ENCODE measurements around the gene COL6A5.

The COL6A5 gene

DNA sequence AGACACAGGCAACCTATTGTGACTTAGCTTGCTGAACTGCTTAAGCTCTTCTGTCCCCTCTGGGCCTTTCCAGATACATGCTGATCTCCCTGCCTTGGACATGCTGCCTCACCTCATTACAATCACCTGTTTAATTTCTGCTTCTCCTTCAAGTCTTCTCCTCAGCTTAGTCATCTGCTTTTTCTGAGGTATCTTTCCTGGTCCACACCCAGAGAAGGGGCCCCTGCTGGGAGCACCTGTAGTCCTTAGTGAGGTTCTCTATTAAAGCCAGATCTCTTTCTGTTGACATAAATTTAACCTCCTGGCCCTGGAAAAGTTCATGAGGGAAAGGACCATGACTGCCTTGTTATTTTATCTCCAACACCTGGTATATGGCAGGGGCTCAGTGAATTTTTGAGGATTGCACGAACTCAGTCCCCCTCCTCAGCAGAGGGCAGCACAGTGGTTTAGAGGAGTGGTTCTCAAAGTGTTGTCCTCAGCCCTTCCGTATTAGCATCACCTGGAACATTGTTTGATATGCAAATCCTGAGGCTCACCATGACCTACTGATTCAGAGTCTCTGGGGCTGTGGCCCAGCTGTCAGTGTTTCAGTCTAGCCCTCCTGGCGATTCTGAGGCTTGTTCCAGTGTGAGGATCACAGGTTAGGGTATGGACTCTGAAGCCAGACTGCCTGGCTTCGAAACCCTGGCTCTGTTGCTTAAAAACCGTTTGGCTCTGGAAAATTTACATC is 184.2 kb downstream of the COL6A5 start:
- H3K27ac ChIP-seq = no peak overlapping the region
- ChIA-PET CTCF (no interaction called here), POLR2A (ENCODE audit: low non-redundant PET) (no interaction called here)
- no peak for DNase-seq (ENCODE audit: low spot score)
- TF ChIP-seq, protein P1, sequence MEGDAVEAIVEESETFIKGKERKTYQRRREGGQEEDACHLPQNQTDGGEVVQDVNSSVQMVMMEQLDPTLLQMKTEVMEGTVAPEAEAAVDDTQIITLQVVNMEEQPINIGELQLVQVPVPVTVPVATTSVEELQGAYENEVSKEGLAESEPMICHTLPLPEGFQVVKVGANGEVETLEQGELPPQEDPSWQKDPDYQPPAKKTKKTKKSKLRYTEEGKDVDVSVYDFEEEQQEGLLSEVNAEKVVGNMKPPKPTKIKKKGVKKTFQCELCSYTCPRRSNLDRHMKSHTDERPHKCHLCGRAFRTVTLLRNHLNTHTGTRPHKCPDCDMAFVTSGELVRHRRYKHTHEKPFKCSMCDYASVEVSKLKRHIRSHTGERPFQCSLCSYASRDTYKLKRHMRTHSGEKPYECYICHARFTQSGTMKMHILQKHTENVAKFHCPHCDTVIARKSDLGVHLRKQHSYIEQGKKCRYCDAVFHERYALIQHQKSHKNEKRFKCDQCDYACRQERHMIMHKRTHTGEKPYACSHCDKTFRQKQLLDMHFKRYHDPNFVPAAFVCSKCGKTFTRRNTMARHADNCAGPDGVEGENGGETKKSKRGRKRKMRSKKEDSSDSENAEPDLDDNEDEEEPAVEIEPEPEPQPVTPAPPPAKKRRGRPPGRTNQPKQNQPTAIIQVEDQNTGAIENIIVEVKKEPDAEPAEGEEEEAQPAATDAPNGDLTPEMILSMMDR (conservative IDR thresholded peaks at IDR 0.05; ENCODE audit: low read depth) = no peak

DNA sequence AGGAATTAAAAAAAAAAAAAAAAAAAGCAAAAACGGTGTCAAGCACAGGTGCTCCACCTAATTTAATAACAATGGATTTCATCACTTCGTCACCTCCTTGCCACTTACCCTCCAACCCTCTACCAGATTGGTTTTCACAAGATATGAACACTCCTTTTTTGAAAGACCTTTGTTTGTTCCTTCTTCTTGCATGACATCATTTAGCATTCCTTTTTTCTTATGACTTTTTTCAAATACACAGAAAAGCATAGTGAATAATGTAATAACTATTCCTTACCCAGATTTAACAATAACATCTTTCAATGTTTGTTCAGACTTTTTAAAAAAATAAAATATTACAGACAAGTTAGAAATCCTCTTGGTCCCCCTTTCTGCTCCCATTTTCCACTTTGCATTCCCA is 187.8 kb downstream of the COL6A5 start:
- DNase-seq (ENCODE audit: low spot score) = no peak
- POLR2A ChIA-PET (ENCODE audit: low non-redundant PET) = no interaction called here
- CTCF ChIA-PET = interaction anchor here (0.7 kb wide), 1 partner anchor 32 kb away, joined by 10 read pairs; no protein-coding TSS in a partner anchor
- H3K27ac ChIP-seq = no peak overlapping the region
- TF ChIP-seq, protein P1 (conservative IDR thresholded peaks at IDR 0.05; ENCODE audit: low read depth) = no peak

Measured in RWPE1 (cell line).